ENCODE data around the gene TGFB2.

GRCh38 chr1:218348628-218349071 lies 3.5 kb downstream of the TGFB2 start:
- TF ChIP-seq CTCF (IDR thresholded peaks at IDR 0.05) (no peak), POLR2A (IDR thresholded peaks at IDR 0.05) (no peak)

Measured in uterus (tissue), 2 donors.